NCI-H526 treated with DMSO at 0.1 percent for 48 hours (cell line): Measurements from ENCODE around the gene CACYBP.
"Not testable (repeated sequence)": the region's sequence is repeated elsewhere in the genome, so short reads cannot be mapped to it uniquely, and the experiment has no call there.

Experiments used
- DNase-seq: peaks from one replicate; lab custom pipeline; 2025; lab: John Stamatoyannopoulos, UW

The CACYBP gene

GRCh38 chr1:175013445-175013844, 13.7 kb downstream of the CACYBP start:
- no peak for DNase-seq

- no peak for DNase-seq
These were observed 15.5 kb downstream of the CACYBP start for GRCh38 chr1:175015243-175015642.

GRCh38 chr1:175019524-175019923, 19.8 kb downstream of the CACYBP start:
- DNase-seq = no peak

- peak; percentile 99 for DNase-seq
These were observed 23.5 kb downstream of the CACYBP start, which contains the start of gene MRPS14 for GRCh38 chr1:175023043-175023921. Gene MRPS14 (minus strand): TSS chr1:175023425. CDS start chr1:175023408, 17 bp downstream.

GRCh38 chr1:175023922-175024242, 24.1 kb downstream of the CACYBP start:
- not testable (repeated sequence) for DNase-seq

- DNase-seq = no peak
These were observed 25.0 kb downstream of the CACYBP start for GRCh38 chr1:175024773-175025172.

GRCh38 chr1:175033953-175034352, 34.2 kb downstream of the CACYBP start:
- no peak for DNase-seq

- DNase-seq = no peak
These were observed 35.0 kb downstream of the CACYBP start for GRCh38 chr1:175034775-175035174.

- no peak for DNase-seq
These were observed 36.1 kb downstream of the CACYBP start for GRCh38 chr1:175035865-175036264.

- DNase-seq = no peak
These were observed 36.7 kb downstream of the CACYBP start for GRCh38 chr1:175036476-175036875.

- no peak for DNase-seq
These were observed 37.7 kb downstream of the CACYBP start for GRCh38 chr1:175037416-175037815.

GRCh38 chr1:175040324-175040879, 40.7 kb downstream of the CACYBP start:
- DNase-seq = no peak

GRCh38 chr1:175042650-175043049, 42.9 kb downstream of the CACYBP start:
- no peak for DNase-seq

- DNase-seq = no peak
These were observed 44.1 kb downstream of the CACYBP start for GRCh38 chr1:175043824-175044223.

- not testable (repeated sequence) for DNase-seq
These were observed 44.8 kb downstream of the CACYBP start for GRCh38 chr1:175044591-175044990.

GRCh38 chr1:175045097-175045496, 45.4 kb downstream of the CACYBP start:
- DNase-seq = no peak

- DNase-seq = no peak
These were observed 45.8 kb downstream of the CACYBP start for GRCh38 chr1:175045519-175045918.

- DNase-seq = no peak
These were observed 51.2 kb downstream of the CACYBP start for GRCh38 chr1:175050992-175051391.

GRCh38 chr1:175054736-175055135, 55.0 kb downstream of the CACYBP start:
- DNase-seq = no peak
